Gastroesophageal sphincter (tissue), 3 donors: ENCODE data around the gene CDNF.

Experiments used
- CTCF ChIP-seq, 4 experiments: fragments of 200-600 bp in 2 of 4; fragments of 450-650 bp in 2 of 4; sonication (generic) in 1 of 4; IDR thresholded peaks; one replicate each; pipeline ENCODE4 v1.5.1; 2017 to 2019; ENCODE audit warnings: antibody characterized with exemption in 4 of 4, mild to moderate bottlenecking in 2 of 4, moderate library complexity in 2 of 4
- POLR2A ChIP-seq, 2 donors: fragments of 450-650 bp; IDR thresholded peaks; one replicate each; pipeline ENCODE4 v1.6.1; 2017; ENCODE audit warnings: antibody characterized with exemption in 2 of 2, mild to moderate bottlenecking in 2 of 2, moderate library complexity in 1 of 2
- POLR2AphosphoS5 ChIP-seq: sonication (generic); formaldehyde crosslinking; IDR thresholded peaks from one replicate; pipeline ENCODE4 v1.6.1; 2017; ENCODE audit warnings: antibody characterized with exemption

GRCh38 chr10:14858338-14858960, 20.6 kb upstream of the CDNF start:
- TF ChIP-seq CTCF (IDR thresholded peaks at IDR 0.05) = no peak
- TF ChIP-seq POLR2AphosphoS5 = no peak
- TF ChIP-seq POLR2A (IDR thresholded peaks at IDR 0.05) = no peak
